HepG2 (cell line): ENCODE data around the gene SLC27A1. TPM values are rescaled to one million over a fixed set of nuclear protein-coding genes. Genes with fewer than 3 reads are reported as not detected.

Source experiments
- CHD4 ChIP-seq: fragments of 200-600 bp; sonication (generic); IDR thresholded peaks from 2 replicates; pipeline ENCODE4 v1.7.0; 2017; ENCODE audit warnings: mild to moderate bottlenecking, low read length, borderline replicate concordance
- HNF4A ChIP-seq: sonication (generic); formaldehyde crosslinking; IDR thresholded peaks from 2 replicates; pipeline ENCODE4 v1.4.0; 2020; ENCODE audit warnings: missing genetic modification reagents
- HNRNPLL ChIP-seq: fragments of 200-400 bp; formaldehyde crosslinking; IDR thresholded peaks from 2 replicates; pipeline ENCODE4 v1.6.1; 2017; ENCODE audit warnings: mild to moderate bottlenecking, low read depth, low read length; ENCODE audit not compliant: poor library complexity, severe bottlenecking
- PRDM15 ChIP-seq: sonication (generic); formaldehyde crosslinking; IDR thresholded peaks from 2 replicates; pipeline ENCODE4 v1.4.0; 2020; ENCODE audit warnings: missing genetic modification reagents
- STAG1 ChIP-seq: sonication (generic); formaldehyde crosslinking; IDR thresholded peaks from 2 replicates; pipeline ENCODE4 v1.4.0; 2020; ENCODE audit warnings: missing genetic modification reagents
- ZIK1 ChIP-seq: sonication (generic); formaldehyde crosslinking; IDR thresholded peaks from 2 replicates; pipeline ENCODE4 v1.5.0; 2020; ENCODE audit warnings: mild to moderate bottlenecking, low read depth, missing genetic modification reagents, borderline replicate concordance
- ZNF282 ChIP-seq: fragments of 450-650 bp; IDR thresholded peaks from 2 replicates; pipeline ENCODE4 v1.6.1; 2018; ENCODE audit not compliant: partially characterized antibody
- polyA plus RNA-seq, 8 experiments: library from polyadenylated mRNA; depleted of rRNA in 3 of 8; stranded (reverse) in 7 of 8; unstranded in 1 of 8; fragments of >200 nt; fragmentation: Illumina TruSeq in 4 of 8; extraction: Trizol in 4 of 8; gene quantifications; 2 replicates each; pipeline versions ENCODE4 v1.2.1 to v1.2.3, GENCODE V29; 2011 to 2016; ENCODE audit warnings: low read depth in 4 of 8, missing spikeins in 1 of 8, mixed read lengths in 1 of 8; ENCODE audit not compliant: insufficient read depth in 1 of 8
- total RNA-seq, 5 experiments: library from RNA; depleted of rRNA; stranded (reverse); fragments of >200 nt; fragmentation: Illumina TruSeq; extraction: Trizol; gene quantifications; 2 replicates each; pipeline ENCODE4 v1.2.3, GENCODE V29; 2016; ENCODE audit warnings: low read depth in 1 of 5
- TF ChIP-seq, protein P1 (sequence below): sonication (generic); formaldehyde crosslinking; conservative IDR thresholded peaks from 2 replicates; pipeline ENCODE4 v1.4.0; 2020; ENCODE audit warnings: missing genetic modification reagents

The SLC27A1 gene
- total and polyA plus RNA-seq, 2 of the 13 experiments (the other 11 are each of a cell fraction or from before 2014, with no cell fraction given), result 4.1 to 8.8 TPM

DNA sequence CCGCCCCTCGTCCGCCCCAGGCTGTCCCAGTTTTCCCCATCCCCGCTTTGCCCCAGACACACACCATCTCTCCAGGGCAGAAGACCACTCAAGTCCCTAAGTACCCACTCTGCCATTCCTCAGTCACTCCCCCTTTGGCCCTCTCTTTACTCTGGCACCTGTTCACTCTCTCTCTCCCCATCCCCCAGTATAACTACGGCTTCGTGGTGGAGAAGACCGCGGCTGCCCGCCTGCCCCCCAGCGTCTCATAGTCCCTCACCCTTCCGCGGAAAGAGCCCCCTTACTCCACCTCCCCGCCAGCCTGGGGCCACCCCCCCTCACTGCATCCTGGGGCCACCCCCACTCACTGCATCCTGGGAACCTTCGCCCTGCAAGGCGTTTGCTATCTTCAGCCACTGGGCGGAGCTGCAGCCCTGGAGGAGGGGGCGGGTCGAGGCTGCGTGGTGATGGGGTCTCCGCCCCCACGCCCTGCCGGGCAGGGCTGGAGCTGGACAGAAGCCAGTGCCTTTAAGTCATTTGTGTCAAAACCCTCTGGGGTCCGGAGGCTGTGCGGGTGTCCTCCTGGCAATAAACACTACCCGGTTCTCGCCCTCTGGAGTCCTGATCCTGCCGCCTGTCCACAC, 45.5 kb upstream of the SLC27A1 start (continued):
- no peak for TF ChIP-seq PRDM15
- no peak for TF ChIP-seq CHD4
- peak; percentile 35; the same call in 1 of the 2 replicates for TF ChIP-seq STAG1 (CRISPR knock-in tag)
- TF ChIP-seq, protein P1, sequence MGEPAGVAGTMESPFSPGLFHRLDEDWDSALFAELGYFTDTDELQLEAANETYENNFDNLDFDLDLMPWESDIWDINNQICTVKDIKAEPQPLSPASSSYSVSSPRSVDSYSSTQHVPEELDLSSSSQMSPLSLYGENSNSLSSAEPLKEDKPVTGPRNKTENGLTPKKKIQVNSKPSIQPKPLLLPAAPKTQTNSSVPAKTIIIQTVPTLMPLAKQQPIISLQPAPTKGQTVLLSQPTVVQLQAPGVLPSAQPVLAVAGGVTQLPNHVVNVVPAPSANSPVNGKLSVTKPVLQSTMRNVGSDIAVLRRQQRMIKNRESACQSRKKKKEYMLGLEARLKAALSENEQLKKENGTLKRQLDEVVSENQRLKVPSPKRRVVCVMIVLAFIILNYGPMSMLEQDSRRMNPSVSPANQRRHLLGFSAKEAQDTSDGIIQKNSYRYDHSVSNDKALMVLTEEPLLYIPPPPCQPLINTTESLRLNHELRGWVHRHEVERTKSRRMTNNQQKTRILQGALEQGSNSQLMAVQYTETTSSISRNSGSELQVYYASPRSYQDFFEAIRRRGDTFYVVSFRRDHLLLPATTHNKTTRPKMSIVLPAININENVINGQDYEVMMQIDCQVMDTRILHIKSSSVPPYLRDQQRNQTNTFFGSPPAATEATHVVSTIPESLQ (CRISPR knock-in tag), result no peak
- no peak for TF ChIP-seq ZIK1
- TF ChIP-seq HNF4A (CRISPR knock-in tag), result no peak
- no peak for TF ChIP-seq ZNF282
- peak; percentile 20 for TF ChIP-seq HNRNPLL
- TF ChIP-seq, all 625 proteins: peak for 15
